A673 (cell line): ENCODE results near the gene ACSF3. TPM values are rescaled to one million over a fixed set of nuclear protein-coding genes. Genes with fewer than 3 reads are reported as not detected.

Source experiments
- Bru-seq: library from RNA; stranded (reverse); fragments of 400-500 nt; gene quantifications from one replicate; lab custom pipeline; 2021; lab: Mats Ljungman, UMichigan
- BruChase-seq, 2 experiments: library from RNA; stranded (reverse); fragments of 400-500 nt; gene quantifications; one replicate each; lab custom pipeline; 2021; lab: Mats Ljungman, UMichigan
- BruUV-seq: library from RNA; stranded (reverse); fragments of 400-500 nt; replicated peaks from 2 replicates; lab custom pipeline; 2021; lab: Mats Ljungman, UMichigan
- CTCF ChIA-PET: fragments of 300-600 bp; sonication (Branson Sonifier 250); formaldehyde crosslinking; loops from one replicate; lab custom pipeline; 2022; ENCODE audit warnings: antibody characterized with exemption; lab: Charles Lee
- POLR2A ChIA-PET: fragments of 300-600 bp; sonication (Branson Sonifier 250); formaldehyde crosslinking; loops from one replicate; lab custom pipeline; 2022; ENCODE audit warnings: antibody characterized with exemption; ENCODE audit not compliant: low non-redundant PET; lab: Charles Lee
- DNase-seq: peaks from one replicate; pipeline ENCODE4 v3.0.0-alpha.2; 2015; ENCODE audit warnings: low spot score
- H3K27ac ChIP-seq: fragments of 200-600 bp; sonication (generic); 2 replicates; pipeline ENCODE4 v1.5.1; 2016; ENCODE audit warnings: mixed run types, low read depth, mild to moderate bottlenecking, mixed read lengths, antibody characterized with exemption, low read length; ENCODE audit not compliant: poor library complexity, severe bottlenecking
- H3K27me3 ChIP-seq: fragments of 200-600 bp; sonication (generic); replicated peaks from 2 replicates; pipeline ENCODE4 v1.6.1; 2017; ENCODE audit warnings: mixed run types, low read depth, mild to moderate bottlenecking, mixed read lengths, antibody characterized with exemption, low read length; ENCODE audit not compliant: insufficient read depth, poor library complexity
- H3K36me3 ChIP-seq: fragments of 200-600 bp; sonication (generic); 2 replicates; pipeline ENCODE4 v1.6.1; 2016; ENCODE audit warnings: mixed run types, mild to moderate bottlenecking, mixed read lengths, antibody characterized with exemption, low read length; ENCODE audit not compliant: insufficient read depth, poor library complexity, severe bottlenecking
- H3K4me1 ChIP-seq: fragments of 200-600 bp; sonication (generic); 2 replicates; pipeline ENCODE4 v1.6.1; 2017; ENCODE audit warnings: mixed run types, mild to moderate bottlenecking, mixed read lengths, antibody characterized with exemption, low read length; ENCODE audit not compliant: insufficient read depth, poor library complexity, severe bottlenecking
- H3K4me3 ChIP-seq: fragments of 200-600 bp; sonication (generic); 2 replicates; pipeline ENCODE4 v1.5.1; 2016; ENCODE audit warnings: low read depth, mixed run types, mild to moderate bottlenecking, mixed read lengths, low read length; ENCODE audit not compliant: poor library complexity, severe bottlenecking
- H3K9me3 ChIP-seq: fragments of 200-600 bp; sonication (generic); 2 replicates; pipeline ENCODE4 v1.6.1; 2016; ENCODE audit warnings: mixed run types, low read depth, mild to moderate bottlenecking, mixed read lengths, antibody characterized with exemption, low read length; ENCODE audit not compliant: poor library complexity, severe bottlenecking
- EZH2 ChIP-seq: fragments of 200-600 bp; sonication (generic); IDR thresholded peaks from 2 replicates; pipeline ENCODE4 v1.6.1; 2017; ENCODE audit warnings: borderline replicate concordance, low read depth, mild to moderate bottlenecking, mixed read lengths, antibody characterized with exemption, low read length; ENCODE audit not compliant: poor library complexity, severe bottlenecking
- intact Hi-C: fragments of 100-400 bp; cut with micrococcal nuclease; formaldehyde crosslinking; loops from one replicate; pipeline ENCODE4 v1.10.0; 2022; ENCODE audit not compliant: unreplicated experiment
- long read RNA-seq: library from polyadenylated mRNA; stranded (forward); transcript quantifications from one replicate; pipeline ENCODE4 v2.0.0, GENCODE V29; 2022
- total RNA-seq: library from RNA; stranded (reverse); gene quantifications from 2 replicates; pipeline ENCODE4 v1.2.3, GENCODE V29; 2021
- TF ChIP-seq, protein P1 (sequence below): fragments of 300-800, 200-600 bp; sonication (generic); conservative IDR thresholded peaks from 2 replicates; pipeline ENCODE4 v1.5.1; 2017; ENCODE audit warnings: low read depth, mild to moderate bottlenecking, antibody characterized with exemption, low read length, moderate library complexity, mixed read lengths

The ACSF3 gene
- total RNA-seq, result 27.7 and 37.0 TPM in 2 replicates
- percentile 59 among the genes with signal in this experiment for Bru-seq, nascent RNA
- percentile 58 among the genes with signal in this experiment for BruChase-seq, experiment 1, labeled RNA remaining after a 2-hour chase
- percentile 64 among the genes with signal in this experiment for BruChase-seq, experiment 2, labeled RNA remaining after a 6-hour chase
- long read RNA-seq, full-length matches to known transcripts, result 23 of 35 reads
- long read RNA-seq, partial matches to known transcripts, result 2 of 35 reads
- long read RNA-seq, other reads (novel, unspliced or antisense), result 10 of 35 reads

- intact Hi-C loops, result no loop called here
These were observed at the start of gene ACSF3 for GRCh38 chr16:89093602-89094251. TSS of gene ACSF3 (plus strand) at chr16:89093852. CDS start at chr16:89100682, 6,830 bp downstream.

GRCh38 chr16:89044418-89045180 is 49.1 kb upstream of the ACSF3 start:
- Histone ChIP-seq H3K4me1 (peaks cover 22% of the 10 kb centered on the region), H3K36me3 (no peaks in the 10 kb centered on the region), H3K9me3 (no peaks in the 10 kb centered on the region), H3K4me3 (no peak overlapping the region), H3K27ac (no peak overlapping the region), H3K27me3 (peaks cover 18% of the 10 kb centered on the region)
- intact Hi-C loops, result no loop called here
- no peak for TF ChIP-seq EZH2
- TF ChIP-seq, protein P1, sequence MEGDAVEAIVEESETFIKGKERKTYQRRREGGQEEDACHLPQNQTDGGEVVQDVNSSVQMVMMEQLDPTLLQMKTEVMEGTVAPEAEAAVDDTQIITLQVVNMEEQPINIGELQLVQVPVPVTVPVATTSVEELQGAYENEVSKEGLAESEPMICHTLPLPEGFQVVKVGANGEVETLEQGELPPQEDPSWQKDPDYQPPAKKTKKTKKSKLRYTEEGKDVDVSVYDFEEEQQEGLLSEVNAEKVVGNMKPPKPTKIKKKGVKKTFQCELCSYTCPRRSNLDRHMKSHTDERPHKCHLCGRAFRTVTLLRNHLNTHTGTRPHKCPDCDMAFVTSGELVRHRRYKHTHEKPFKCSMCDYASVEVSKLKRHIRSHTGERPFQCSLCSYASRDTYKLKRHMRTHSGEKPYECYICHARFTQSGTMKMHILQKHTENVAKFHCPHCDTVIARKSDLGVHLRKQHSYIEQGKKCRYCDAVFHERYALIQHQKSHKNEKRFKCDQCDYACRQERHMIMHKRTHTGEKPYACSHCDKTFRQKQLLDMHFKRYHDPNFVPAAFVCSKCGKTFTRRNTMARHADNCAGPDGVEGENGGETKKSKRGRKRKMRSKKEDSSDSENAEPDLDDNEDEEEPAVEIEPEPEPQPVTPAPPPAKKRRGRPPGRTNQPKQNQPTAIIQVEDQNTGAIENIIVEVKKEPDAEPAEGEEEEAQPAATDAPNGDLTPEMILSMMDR, result no peak
- DNase-seq, result no peak
- CTCF ChIA-PET, result no interaction called here
- BruUV-seq, result no TSS peak
- POLR2A ChIA-PET, result no interaction called here

More at GRCh38 chr16:89093602-89094251, at the start of gene ACSF3:
- BruUV-seq, result no TSS peak
- H3K9me3 ChIP-seq, result no peaks in the 10 kb centered on the region
- ChIA-PET POLR2A (no interaction called here), CTCF (interaction anchor here (0.6 kb wide), 1 partner anchor 179 kb away, joined by 3 read pairs; no protein-coding TSS in a partner anchor)
- TF ChIP-seq EZH2, result no peak
- peak within 1 kb of the TSS; percentile 61 for H3K4me3 ChIP-seq
- peak within 1 kb of the TSS; percentile 68 for H3K27ac ChIP-seq
- peaks cover 27% of the 10 kb centered on the region for H3K27me3 ChIP-seq
- peak; percentile 64 for DNase-seq
- H3K36me3 ChIP-seq, result no peaks in the 10 kb centered on the region
- peaks cover 10% of the 10 kb centered on the region for H3K4me1 ChIP-seq

DNA sequence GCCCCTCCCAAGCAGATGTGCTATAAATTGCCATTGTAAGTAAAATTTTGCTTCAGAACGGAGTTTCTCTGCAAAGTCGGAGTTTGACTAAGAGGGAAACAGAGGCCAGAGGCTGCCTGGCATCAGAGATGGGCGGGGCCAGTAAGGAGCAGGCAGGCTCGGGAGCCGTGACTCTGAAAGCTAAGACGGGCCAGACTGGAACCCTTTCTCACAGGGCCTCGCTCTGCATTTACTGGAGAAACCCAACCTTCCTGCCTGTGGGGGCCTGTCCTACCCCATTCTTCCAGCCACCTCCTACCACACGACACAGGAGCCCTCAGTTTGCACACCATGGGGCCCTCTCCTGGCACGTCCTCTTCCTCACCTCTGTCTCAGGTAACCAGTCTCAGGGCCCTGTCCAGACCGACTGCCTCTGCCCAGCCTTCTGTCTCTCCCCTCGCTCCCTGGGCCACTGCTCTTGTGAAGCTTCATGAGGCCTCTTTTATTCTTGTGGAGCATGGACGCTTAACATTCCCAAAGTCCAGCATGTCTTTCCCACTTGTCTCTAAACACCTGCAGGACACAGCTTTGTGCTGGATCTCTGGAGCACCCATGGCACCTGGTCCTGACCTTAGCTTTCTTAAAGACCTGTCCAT is 48.4 kb upstream of the ACSF3 start:
- Histone ChIP-seq H3K4me3 (no peak overlapping the region), H3K27ac (no peak overlapping the region), H3K4me1 (peaks cover 28% of the 10 kb centered on the region), H3K36me3 (no peaks in the 10 kb centered on the region), H3K27me3 (peaks cover 18% of the 10 kb centered on the region), H3K9me3 (no peaks in the 10 kb centered on the region)
- TF ChIP-seq EZH2, result no peak
- TF ChIP-seq, protein P1, result no peak
- ChIA-PET CTCF (no interaction called here), POLR2A (no interaction called here)
- intact Hi-C loops, result no loop called here
- no TSS peak for BruUV-seq
- DNase-seq, result no peak
